Islet of Langerhans (tissue), 1 donor: Measurements from ENCODE around the gene EML4.

Experiments used
- FAIRE-seq: peaks from one replicate; lab custom pipeline; 2011; peaks lifted over from hg19 to GRCh38; lab: Jason Lieb, UNC

Gene EML4

GRCh38 chr2:42137125-42137841 lies 31.9 kb upstream of the EML4 start:
- no peak for FAIRE-seq

- no peak for FAIRE-seq
Measured at GRCh38 chr2:42138163-42139015, 30.8 kb upstream of the EML4 start.

DNA sequence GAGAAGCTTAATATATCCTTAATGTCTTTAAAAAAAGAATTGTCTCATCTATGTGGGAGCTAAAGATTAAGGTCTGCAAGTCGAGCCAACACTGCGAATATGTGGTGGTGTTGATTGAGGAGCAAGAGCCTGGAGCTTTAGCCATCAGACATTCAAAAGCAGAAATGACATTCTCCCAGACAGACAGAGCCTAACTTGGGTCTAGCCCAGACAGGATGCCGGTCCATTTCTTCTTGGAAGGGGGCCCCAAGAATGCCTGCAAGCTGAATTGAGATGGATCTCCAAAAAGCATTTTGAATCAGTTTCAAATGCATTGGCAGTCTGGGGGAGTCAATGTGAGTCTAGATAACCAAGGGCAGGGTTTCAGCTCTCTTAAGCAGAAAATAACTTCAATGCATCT lies 30.1 kb upstream of the EML4 start:
- FAIRE-seq: no peak

DNA sequence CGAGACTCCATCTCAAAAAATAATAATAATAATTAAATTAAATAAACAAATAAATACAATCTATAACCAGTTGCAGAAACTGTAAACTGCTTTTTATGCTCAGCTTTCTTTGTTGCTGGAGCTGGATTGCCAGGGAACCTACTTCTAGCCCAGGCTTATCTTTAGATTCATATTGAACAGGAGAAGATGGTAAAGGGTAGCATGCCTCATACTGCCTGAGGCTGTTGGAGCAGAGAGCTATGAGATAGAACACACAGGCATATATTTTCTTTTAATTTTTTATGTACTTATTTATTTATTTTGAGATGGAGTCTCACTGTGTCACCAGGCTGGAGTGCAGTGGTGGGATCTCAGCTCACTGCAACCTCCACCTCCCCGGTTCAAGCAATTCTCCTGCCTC lies 28.7 kb upstream of the EML4 start:
- FAIRE-seq: no peak

GRCh38 chr2:42141687-42142546 lies 27.2 kb upstream of the EML4 start:
- FAIRE-seq: peak; percentile 82

DNA sequence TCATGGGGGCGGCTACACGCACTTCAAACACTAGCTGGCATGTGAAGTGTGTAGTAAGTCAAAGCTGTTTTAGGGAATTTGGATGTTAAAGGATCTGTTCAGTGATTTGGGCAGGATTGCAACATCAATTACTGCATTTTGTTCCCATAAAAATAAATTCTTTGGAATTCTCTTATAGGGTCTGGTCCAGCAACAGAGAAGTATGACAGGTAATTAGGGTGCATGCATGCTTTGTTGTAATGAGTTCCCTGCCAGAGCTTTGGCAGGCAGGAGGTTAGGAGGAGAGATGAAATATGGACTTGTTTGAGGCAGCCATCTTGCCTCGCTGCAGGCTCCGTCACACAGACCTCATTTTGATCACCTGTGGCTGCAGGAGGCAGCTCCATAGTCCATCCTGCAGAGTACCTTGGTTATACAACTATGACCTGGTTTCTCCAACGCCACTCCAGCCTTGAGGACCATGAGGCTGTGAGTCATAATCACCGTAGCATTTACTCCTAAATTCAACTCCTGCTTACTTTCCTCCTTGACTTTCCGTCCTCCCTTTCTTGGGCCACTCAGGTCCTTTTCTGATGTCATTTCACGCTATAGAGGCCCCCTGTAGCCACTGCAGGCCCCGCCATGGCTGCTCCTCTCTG lies 26.5 kb upstream of the EML4 start:
- FAIRE-seq: no peak

- no peak for FAIRE-seq
Measured at GRCh38 chr2:42147641-42148274, 21.4 kb upstream of the EML4 start.

- no peak for FAIRE-seq
Measured at GRCh38 chr2:42150159-42150558, 19.0 kb upstream of the EML4 start.

GRCh38 chr2:42153944-42154581 lies 15.1 kb upstream of the EML4 start:
- FAIRE-seq: no peak

GRCh38 chr2:42156721-42157120 lies 12.4 kb upstream of the EML4 start:
- FAIRE-seq: no peak

DNA sequence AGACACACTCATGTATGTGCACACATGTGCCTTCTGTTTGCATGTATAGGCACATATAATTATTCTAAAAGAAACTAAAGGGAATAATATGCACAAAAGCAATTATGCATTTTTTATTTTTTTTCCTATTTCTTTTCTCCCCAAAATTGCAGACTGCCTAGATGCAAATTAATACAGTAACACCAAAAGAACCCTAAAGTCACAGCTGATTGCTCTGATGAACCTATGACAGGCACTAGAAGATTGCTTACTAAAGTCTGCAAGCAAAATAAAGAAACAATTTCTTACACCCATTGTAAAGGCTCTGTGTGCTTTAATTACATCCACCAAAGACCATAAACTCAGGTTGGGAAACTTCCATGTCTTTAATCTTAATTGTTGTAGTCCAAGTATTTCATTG lies 7.7 kb upstream of the EML4 start:
- no peak for FAIRE-seq

DNA sequence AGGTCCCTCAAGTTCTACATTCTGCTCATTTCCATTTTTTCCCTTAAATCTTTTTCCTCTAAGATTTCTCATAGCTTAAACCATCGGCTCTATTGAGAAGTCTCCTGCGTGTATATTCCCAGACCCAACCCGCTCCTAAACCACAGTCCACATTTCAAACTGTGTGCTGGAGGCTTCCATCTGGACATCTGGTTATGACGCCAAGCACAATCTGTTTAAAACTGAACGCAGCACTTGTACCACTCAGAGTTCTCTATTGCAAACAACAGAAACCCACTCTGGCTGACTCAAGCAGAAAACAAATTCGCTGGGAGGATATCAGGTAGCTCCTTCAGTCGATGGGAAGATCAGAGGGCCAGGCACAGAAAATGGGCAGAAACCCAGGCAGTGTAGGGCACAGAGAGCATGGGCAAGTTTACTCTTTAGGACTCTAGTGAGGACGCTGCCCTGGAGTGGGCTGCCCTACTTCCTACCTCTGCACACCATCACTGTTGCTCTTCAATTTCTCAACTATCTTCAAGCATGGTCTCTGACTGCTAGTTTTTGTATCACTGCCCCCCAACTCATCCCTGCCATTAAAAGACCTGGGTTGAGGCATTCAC lies 5.6 kb upstream of the EML4 start:
- no peak for FAIRE-seq

GRCh38 chr2:42164046-42164445 lies 5.1 kb upstream of the EML4 start:
- no peak for FAIRE-seq

GRCh38 chr2:42164971-42165370 lies 4.2 kb upstream of the EML4 start:
- FAIRE-seq: no peak

DNA sequence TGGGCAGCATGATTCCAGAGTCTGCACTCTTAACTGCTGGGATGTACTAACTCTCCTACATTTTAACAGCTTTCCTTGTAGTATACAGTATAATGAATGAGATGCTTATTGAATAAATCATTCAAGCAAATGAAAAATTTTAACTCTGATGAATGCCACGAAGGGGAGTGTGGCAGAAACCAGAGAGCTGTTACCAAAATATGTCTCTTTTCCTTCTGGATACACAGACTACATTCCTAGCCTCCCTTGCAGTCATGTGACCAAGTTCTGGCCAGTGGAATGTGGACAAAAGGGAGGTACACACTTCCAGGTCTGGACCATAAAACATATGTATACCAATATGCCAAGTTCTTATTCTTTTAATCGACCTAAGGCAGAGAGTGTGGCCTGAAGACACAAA lies 1.7 kb upstream of the EML4 start:
- no peak for FAIRE-seq

- no peak for FAIRE-seq
Measured at GRCh38 chr2:42168459-42169099, 574 bp upstream of the EML4 start.

GRCh38 chr2:42169874-42170521 lies 845 bp downstream of the EML4 start:
- FAIRE-seq: no peak

GRCh38 chr2:42170619-42171395 lies 1.7 kb downstream of the EML4 start:
- no peak for FAIRE-seq

GRCh38 chr2:42171396-42171980 lies 2.3 kb downstream of the EML4 start:
- no peak for FAIRE-seq
